Right lobe of liver (tissue), 6 donors: Measurements from ENCODE around the gene CPTP. TPM values are rescaled to one million over a fixed set of nuclear protein-coding genes. Genes with fewer than 3 reads are reported as not detected.

ENCODE experiments used
- ATAC-seq, 4 donors: fragments of 200-7000 bp; cut with Tn5 transposase; one replicate each; pipeline ENCODE4 v1.9.1; 2020; ENCODE audit warnings: mild to moderate bottlenecking in 4 of 4, moderate library complexity in 4 of 4
- DNase-seq, 3 donors: peaks; one replicate each; pipeline ENCODE4 v3.0.0-alpha.2; 2020
- H3K27ac ChIP-seq, 3 donors: fragments of 200-600 bp; one replicate each; pipeline ENCODE4 v1.8.0; 2022
- H3K27me3 ChIP-seq, 2 donors: fragments of 200-600 bp; one replicate each; pipeline ENCODE4 v1.8.0; 2022
- H3K36me3 ChIP-seq, 4 donors: fragments of 200-600 bp; sonication (generic) in 1 of 4; one replicate each; pipeline versions ENCODE4 v1.5.1 to v1.8.0; 2017 to 2022; ENCODE audit warnings: control low read depth in 1 of 4
- H3K4me1 ChIP-seq, 4 donors: fragments of 200-600 bp; sonication (generic) in 1 of 4; one replicate each; pipeline versions ENCODE4 v1.5.1 to v1.8.0; 2017 to 2022; ENCODE audit warnings: control low read depth in 1 of 4
- H3K4me3 ChIP-seq, 3 donors: fragments of 200-600 bp; one replicate each; pipeline ENCODE4 v1.8.0; 2022
- H3K9me3 ChIP-seq, 4 donors: fragments of 200-600 bp; sonication (generic) in 1 of 4; one replicate each; pipeline versions ENCODE4 v1.5.1 to v1.8.0; 2017 to 2022; ENCODE audit warnings: control low read depth in 1 of 4
- POLR2A ChIP-seq: fragments of 450-650 bp; IDR thresholded peaks from one replicate; pipeline ENCODE4 v1.6.1; 2017; ENCODE audit warnings: antibody characterized with exemption, mild to moderate bottlenecking
- WGBS: methylation state at CpG from one replicate; pipeline ENCODE4 v1.1.6; 2018; ENCODE audit warnings: low coverage, low lambda C conversion rate; ENCODE audit not compliant: insufficient coverage; ENCODE audit errors: missing lambda C conversion rate; 5-methylcytosine and 5-hydroxymethylcytosine counted together
- intact Hi-C, 2 donors: fragments of 100-400 bp; cut with DNase I; formaldehyde crosslinking; loops; one replicate each; pipeline versions ENCODE4 v1.11.2 to v1.14.1; 2022
- total RNA-seq, 6 experiments: library from RNA; depleted of rRNA in 2 of 6; stranded (reverse); fragments of >200 nt in 2 of 6; fragmentation: NEBNext Ultra II Directional in 3 of 6; extraction: Animal tissue kit (Norgen Biotek cat#: 25700) in 3 of 6; gene quantifications; one replicate each; pipeline versions ENCODE4 v1.1.0 to v1.2.4, GENCODE V29; 2016 to 2023
- TF ChIP-seq, protein P1 (sequence below), 4 donors: fragments of 200-600 bp in 3 of 4; fragments of 450-650 bp in 1 of 4; IDR thresholded peaks; one replicate each; pipeline versions ENCODE4 v1.5.1 to v1.8.0; 2016 to 2022; ENCODE audit warnings: antibody characterized with exemption in 4 of 4, mild to moderate bottlenecking in 2 of 4
- donor health status: DM: no; HTN: yes; CAD: no.
- donor health status: DM: no; HTN: no; CAD: no.
- donor health status: DM: no; HTN: no; CAD: no.
- donor health status: DM: no; HTN: yes; CAD: no.
- donor health status: DM: no; HTN: yes; CAD: no.

The CPTP gene
- total RNA-seq, 6 experiments from 2014 or later = 26.9 to 57.7 (median 33.1) TPM

DNA sequence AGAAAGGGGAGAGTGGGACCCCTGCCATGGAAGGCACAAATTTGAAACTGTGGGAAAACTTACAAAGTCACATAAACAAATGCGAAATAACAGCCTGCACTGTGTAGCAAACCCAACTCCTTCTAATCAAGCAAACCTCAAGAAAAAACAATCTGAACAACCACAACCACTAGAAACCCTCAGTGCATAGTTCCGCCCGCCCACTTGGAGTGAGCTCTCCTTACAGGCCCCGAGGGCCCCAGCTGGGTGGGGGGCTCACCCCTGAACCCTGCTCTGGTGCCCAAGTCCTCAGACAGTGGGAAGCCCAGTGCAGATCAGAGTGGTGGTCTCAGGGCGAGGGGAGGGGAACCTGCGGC lies 34.7 kb downstream of the CPTP start:
- Histone ChIP-seq H3K4me1 (no peaks in the 10 kb centered on the region), H3K27me3 (peaks cover 0 to 4% of the 10 kb centered on the region in 2 donors), H3K36me3 (no peaks in the 10 kb centered on the region), H3K4me3 (no peak overlapping the region), H3K27ac (no peak overlapping the region), H3K9me3 (no peaks in the 10 kb centered on the region)
- TF ChIP-seq, protein P1, sequence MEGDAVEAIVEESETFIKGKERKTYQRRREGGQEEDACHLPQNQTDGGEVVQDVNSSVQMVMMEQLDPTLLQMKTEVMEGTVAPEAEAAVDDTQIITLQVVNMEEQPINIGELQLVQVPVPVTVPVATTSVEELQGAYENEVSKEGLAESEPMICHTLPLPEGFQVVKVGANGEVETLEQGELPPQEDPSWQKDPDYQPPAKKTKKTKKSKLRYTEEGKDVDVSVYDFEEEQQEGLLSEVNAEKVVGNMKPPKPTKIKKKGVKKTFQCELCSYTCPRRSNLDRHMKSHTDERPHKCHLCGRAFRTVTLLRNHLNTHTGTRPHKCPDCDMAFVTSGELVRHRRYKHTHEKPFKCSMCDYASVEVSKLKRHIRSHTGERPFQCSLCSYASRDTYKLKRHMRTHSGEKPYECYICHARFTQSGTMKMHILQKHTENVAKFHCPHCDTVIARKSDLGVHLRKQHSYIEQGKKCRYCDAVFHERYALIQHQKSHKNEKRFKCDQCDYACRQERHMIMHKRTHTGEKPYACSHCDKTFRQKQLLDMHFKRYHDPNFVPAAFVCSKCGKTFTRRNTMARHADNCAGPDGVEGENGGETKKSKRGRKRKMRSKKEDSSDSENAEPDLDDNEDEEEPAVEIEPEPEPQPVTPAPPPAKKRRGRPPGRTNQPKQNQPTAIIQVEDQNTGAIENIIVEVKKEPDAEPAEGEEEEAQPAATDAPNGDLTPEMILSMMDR (IDR thresholded peaks at IDR 0.05) = no peak
- TF ChIP-seq POLR2A = no peak
- intact Hi-C loops = no loop called here
- 48% methylated on average over 4 of the region's 6 CpGs for WGBS
- ATAC-seq (no peak), DNase-seq (no peak)

DNA sequence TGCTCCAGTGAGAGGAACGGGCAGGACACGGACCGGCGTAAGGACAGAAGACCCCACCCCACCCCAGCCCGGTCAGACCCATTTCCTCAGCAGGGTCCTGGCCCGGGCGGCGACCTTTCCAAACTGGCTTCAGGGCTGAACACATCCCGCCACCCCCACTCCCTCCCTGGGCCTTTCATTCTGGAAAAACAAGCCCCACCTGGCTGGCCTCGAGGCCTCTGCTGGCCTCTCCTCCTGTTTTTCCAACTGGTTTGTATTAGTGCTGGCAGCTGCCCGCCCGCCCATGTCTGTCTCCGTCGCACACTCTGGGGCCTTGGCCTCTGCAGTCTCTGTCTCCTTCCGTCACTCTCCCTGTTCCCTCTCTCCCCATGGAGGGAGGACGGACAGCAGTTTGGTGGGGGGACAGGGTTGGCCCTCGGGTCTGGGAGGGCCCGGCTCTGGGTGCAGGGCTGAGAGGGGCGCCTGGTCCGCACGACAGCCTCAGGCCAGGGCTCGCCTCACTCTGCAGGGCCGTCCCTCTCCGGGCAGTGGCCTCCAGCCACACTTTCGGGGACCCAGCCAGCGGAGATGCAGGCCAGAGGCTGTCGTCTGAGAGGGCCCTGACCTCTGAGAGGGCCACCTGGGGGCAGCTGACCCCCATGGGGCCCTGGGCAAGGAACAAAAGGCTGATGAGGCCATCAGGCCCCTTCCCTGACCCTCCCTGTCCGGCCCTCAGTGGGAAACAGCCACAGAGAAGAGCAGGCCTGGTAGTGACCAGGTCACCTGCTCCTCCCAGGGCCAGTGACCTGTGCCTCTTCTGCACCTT lies 35.3 kb downstream of the CPTP start:
- TF ChIP-seq POLR2A = no peak
- TF ChIP-seq, protein P1 (IDR thresholded peaks at IDR 0.05) = no peak
- Histone ChIP-seq H3K27me3 (no peaks in the 10 kb centered on the region), H3K9me3 (no peaks in the 10 kb centered on the region), H3K4me1 (no peaks in the 10 kb centered on the region), H3K27ac (no peak overlapping the region), H3K4me3 (no peak overlapping the region), H3K36me3 (no peaks in the 10 kb centered on the region)
- DNase-seq (no peak), ATAC-seq (no peak)
- WGBS = 53% methylated on average over 6 of the region's 28 CpGs
- intact Hi-C loops = no loop called here

DNA sequence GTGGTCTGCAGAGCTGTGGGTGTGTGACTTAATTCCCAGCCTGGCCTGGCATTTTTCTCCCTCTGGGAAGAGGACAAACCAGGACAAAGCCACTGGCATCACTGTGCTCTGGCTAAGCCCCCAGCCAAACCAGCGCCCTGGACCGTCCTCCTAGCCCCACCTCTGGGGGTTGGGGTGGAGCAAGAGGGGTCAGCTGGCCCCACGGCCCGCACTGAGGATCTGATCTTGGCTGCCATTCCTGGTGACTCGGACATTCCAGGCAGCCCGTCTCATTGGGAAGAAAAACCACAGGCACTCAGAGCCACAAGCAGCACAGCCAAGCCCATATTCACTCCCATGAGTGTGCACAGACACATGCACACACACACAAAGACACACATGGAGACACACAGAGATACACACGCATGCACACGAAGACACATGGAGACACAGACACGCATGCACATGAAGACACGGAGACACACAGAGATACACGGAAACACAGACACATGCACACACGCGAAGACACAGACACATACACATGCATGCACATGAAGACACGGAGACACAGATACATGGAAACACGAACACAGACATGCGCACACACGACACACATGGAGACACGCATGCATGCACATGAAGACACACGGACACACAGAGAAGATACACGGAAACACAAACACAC lies 36.0 kb downstream of the CPTP start:
- TF ChIP-seq, protein P1 (IDR thresholded peaks at IDR 0.05) = no peak
- TF ChIP-seq POLR2A = no peak
- ATAC-seq = peak in 1 of 4 donors; percentile 11

DNA sequence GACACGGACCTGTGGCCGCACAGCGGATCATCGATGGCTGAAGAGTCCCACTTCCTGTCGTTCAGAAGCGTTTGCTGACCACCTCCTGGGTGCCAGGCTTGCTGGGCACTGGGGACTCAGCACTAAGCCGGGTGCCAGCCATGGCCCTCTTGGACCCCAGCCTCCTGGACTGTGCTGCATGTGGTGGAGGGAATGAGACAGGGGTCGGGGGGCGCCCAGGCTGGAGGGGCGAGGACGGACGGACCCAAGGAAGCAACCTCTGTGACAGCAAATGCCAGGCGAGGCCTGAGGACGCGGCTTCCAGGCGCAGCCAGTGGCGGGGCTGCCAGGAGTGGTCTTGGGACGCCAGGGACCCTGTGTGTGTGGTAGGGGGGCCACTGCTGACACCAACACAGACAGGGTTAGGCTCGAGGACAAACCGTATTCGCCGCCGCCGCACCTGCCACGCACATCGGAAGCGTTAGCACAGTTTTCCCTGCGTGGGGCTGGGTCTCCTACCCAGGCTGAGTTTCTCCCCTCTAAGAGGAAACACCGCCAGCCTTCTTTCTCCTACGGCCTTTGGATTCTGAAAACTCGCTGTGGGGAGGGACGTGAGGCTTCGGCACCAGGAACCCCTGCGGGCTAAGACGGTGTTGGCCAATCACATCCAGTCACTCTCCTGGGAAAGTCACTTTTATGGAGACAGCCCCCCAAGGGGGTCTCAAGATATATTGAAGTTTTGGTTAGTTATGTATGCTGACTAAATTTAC lies 36.8 kb downstream of the CPTP start:
- H3K27me3 ChIP-seq = no peaks in the 10 kb centered on the region
- no peak for TF ChIP-seq POLR2A
- TF ChIP-seq, protein P1 (IDR thresholded peaks at IDR 0.05) = no peak
- DNase-seq (peak in 1 of 3 donors; percentile 17), ATAC-seq (no peak)
- 63% methylated on average over 15 of the region's 35 CpGs for WGBS
- no peaks in the 10 kb centered on the region for H3K36me3 ChIP-seq
- no peaks in the 10 kb centered on the region for H3K9me3 ChIP-seq
- no peak overlapping the region for H3K4me3 ChIP-seq
- H3K27ac ChIP-seq = no peak overlapping the region
- H3K4me1 ChIP-seq = no peaks in the 10 kb centered on the region
- intact Hi-C loops = no loop called here

More for the DNA sequence above, 36.0 kb downstream of the CPTP start:
- Histone ChIP-seq H3K27me3 (no peaks in the 10 kb centered on the region), H3K9me3 (no peaks in the 10 kb centered on the region), H3K27ac (no peak overlapping the region), H3K4me3 (no peak overlapping the region), H3K36me3 (no peaks in the 10 kb centered on the region), H3K4me1 (no peaks in the 10 kb centered on the region)
- intact Hi-C loops = no loop called here
- no peak for DNase-seq
- WGBS = 88% methylated on average over 12 of the region's 20 CpGs
